SK-N-SH treated with all-trans-retinoic acid at 6 μM for 48 hours (cell line): ENCODE measurements around the gene PRRG4.

Source experiments
- ATAC-seq: fragments of 200-7000 bp; cut with Tn5 transposase; 3 replicates; pipeline ENCODE4 v1.9.1; 2020; ENCODE audit warnings: mild to moderate bottlenecking, moderate library complexity
- ARNTL ChIP-seq: fragments of 450-650 bp; formaldehyde crosslinking; IDR thresholded peaks from 2 replicates; pipeline ENCODE4 v1.5.0; 2020; ENCODE audit warnings: low read depth, mild to moderate bottlenecking, moderate library complexity, borderline replicate concordance
- CSDC2 ChIP-seq: fragments of 250-450 bp; sonication (Bioruptor Pico); IDR thresholded peaks from 2 replicates; pipeline ENCODE4 v1.5.0; 2020; ENCODE audit warnings: mild to moderate bottlenecking, moderate library complexity
- ESRRG ChIP-seq: fragments of 250-450 bp; sonication (Bioruptor Pico); IDR thresholded peaks from 2 replicates; pipeline ENCODE4 v1.6.1; 2021; ENCODE audit warnings: mild to moderate bottlenecking
- GLIS3 ChIP-seq: fragments of 250-450 bp; sonication (Bioruptor Pico); IDR thresholded peaks from 2 replicates; pipeline ENCODE4 v1.5.0; 2020; ENCODE audit warnings: mild to moderate bottlenecking, moderate library complexity
- ISL1 ChIP-seq: fragments of 250-450 bp; sonication (Bioruptor Pico); IDR thresholded peaks from 2 replicates; pipeline ENCODE4 v2.1.2; 2022; ENCODE audit warnings: mild to moderate bottlenecking, moderate library complexity
- OSR1 ChIP-seq: fragments of 250-450 bp; sonication (Bioruptor Pico); IDR thresholded peaks from 2 replicates; pipeline ENCODE4 v1.8.0; 2022; ENCODE audit warnings: moderate library complexity, mild to moderate bottlenecking, inconsistent platforms
- PPARA ChIP-seq: fragments of 250-450 bp; sonication (Bioruptor Pico); IDR thresholded peaks from 2 replicates; pipeline ENCODE4 v1.5.0; 2020; ENCODE audit warnings: mild to moderate bottlenecking, borderline replicate concordance
- RARB ChIP-seq: fragments of 250-450 bp; sonication (Bioruptor Pico); IDR thresholded peaks from 2 replicates; pipeline ENCODE4 v1.8.0; 2021; ENCODE audit warnings: mild to moderate bottlenecking, moderate library complexity
- SNAI2 ChIP-seq: fragments of 250-450 bp; sonication (Bioruptor Pico); IDR thresholded peaks from 2 replicates; pipeline ENCODE4 v1.5.0; 2020; ENCODE audit warnings: mild to moderate bottlenecking, moderate library complexity
- TCF4 ChIP-seq: fragments of 250-450 bp; sonication (Bioruptor Pico); IDR thresholded peaks from 2 replicates; pipeline ENCODE4 v1.8.0; 2021; ENCODE audit warnings: mild to moderate bottlenecking, moderate library complexity, borderline replicate concordance
- TOX ChIP-seq: fragments of 250-450 bp; sonication (Bioruptor Pico); IDR thresholded peaks from 2 replicates; pipeline ENCODE4 v1.8.0; 2021; ENCODE audit warnings: mild to moderate bottlenecking, moderate library complexity, borderline replicate concordance
- ZC3H10 ChIP-seq: fragments of 250-450 bp; sonication (Bioruptor Pico); IDR thresholded peaks from 2 replicates; pipeline ENCODE4 v1.5.1; 2021; ENCODE audit warnings: mild to moderate bottlenecking, moderate library complexity
- ZFP3 ChIP-seq: fragments of 250-450 bp; sonication (Bioruptor Pico); IDR thresholded peaks from 2 replicates; pipeline ENCODE4 v1.5.0; 2020; ENCODE audit warnings: mild to moderate bottlenecking, moderate library complexity
- ZFP30 ChIP-seq: fragments of 450-650 bp; formaldehyde crosslinking; IDR thresholded peaks from 2 replicates; pipeline ENCODE4 v1.5.0; 2022; ENCODE audit warnings: mild to moderate bottlenecking, moderate library complexity
- ZNF70 ChIP-seq: fragments of 450-650 bp; formaldehyde crosslinking; IDR thresholded peaks from 2 replicates; pipeline ENCODE4 v1.5.0; 2020; ENCODE audit warnings: mild to moderate bottlenecking, moderate library complexity
- ZNF8 ChIP-seq: fragments of 450-650 bp; formaldehyde crosslinking; IDR thresholded peaks from 2 replicates; pipeline ENCODE4 v1.5.0; 2020; ENCODE audit warnings: mild to moderate bottlenecking, moderate library complexity
- TF ChIP-seq, protein P1 (sequence below): fragments of 250-450 bp; sonication (Bioruptor Pico); IDR thresholded peaks from 2 replicates; pipeline ENCODE4 v1.8.0; 2021; ENCODE audit warnings: low read depth, mild to moderate bottlenecking, moderate library complexity, borderline replicate concordance
- TF ChIP-seq, protein P2 (sequence below): fragments of 250-450 bp; sonication (Bioruptor Pico); IDR thresholded peaks from 2 replicates; pipeline ENCODE4 v1.5.1; 2020; ENCODE audit warnings: low read depth, mild to moderate bottlenecking, moderate library complexity
- TF ChIP-seq, protein P3 (sequence below): fragments of 250-450 bp; sonication (Bioruptor Pico); IDR thresholded peaks from 2 replicates; pipeline ENCODE4 v1.5.0; 2020; ENCODE audit warnings: mild to moderate bottlenecking, moderate library complexity

Gene PRRG4

DNA sequence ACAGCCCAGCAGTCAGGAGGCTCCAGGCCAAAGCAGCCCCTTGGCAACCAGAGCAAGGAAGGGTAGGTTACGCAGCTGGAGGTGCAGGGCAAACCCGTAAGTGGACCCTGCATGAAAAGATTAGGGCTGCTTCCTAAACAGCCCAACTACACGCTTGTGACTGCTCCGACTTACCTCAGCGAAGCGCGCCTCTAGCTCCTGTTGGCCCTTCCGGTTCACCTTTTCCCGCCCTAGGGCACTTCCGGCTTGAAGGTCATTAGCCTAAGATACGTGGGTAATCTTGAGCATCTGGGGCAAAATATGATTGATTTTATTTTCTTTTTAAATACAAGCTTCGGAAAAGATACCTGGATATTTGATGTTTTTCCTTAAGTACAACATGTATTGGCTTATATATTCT is 35.3 kb upstream of the PRRG4 start, which contains the start of gene CCDC73:
TSS of gene CCDC73 (minus strand) at position 224 of the 400 bp plus-strand sequence. CDS start 34,419 bp downstream, outside the sequence.
- no peak for TF ChIP-seq ZFP30 (CRISPR knock-in tag)
- no peak for TF ChIP-seq ARNTL
- TF ChIP-seq ISL1 (CRISPR knock-in tag): no peak
- TF ChIP-seq TCF4 (CRISPR knock-in tag): no peak
- TF ChIP-seq OSR1 (CRISPR knock-in tag): no peak
- TF ChIP-seq ZFP3 (CRISPR knock-in tag): no peak
- TF ChIP-seq TOX (CRISPR knock-in tag): no peak
- no peak for TF ChIP-seq SNAI2
- TF ChIP-seq ZNF8 (CRISPR knock-in tag): no peak
- TF ChIP-seq, protein P1, sequence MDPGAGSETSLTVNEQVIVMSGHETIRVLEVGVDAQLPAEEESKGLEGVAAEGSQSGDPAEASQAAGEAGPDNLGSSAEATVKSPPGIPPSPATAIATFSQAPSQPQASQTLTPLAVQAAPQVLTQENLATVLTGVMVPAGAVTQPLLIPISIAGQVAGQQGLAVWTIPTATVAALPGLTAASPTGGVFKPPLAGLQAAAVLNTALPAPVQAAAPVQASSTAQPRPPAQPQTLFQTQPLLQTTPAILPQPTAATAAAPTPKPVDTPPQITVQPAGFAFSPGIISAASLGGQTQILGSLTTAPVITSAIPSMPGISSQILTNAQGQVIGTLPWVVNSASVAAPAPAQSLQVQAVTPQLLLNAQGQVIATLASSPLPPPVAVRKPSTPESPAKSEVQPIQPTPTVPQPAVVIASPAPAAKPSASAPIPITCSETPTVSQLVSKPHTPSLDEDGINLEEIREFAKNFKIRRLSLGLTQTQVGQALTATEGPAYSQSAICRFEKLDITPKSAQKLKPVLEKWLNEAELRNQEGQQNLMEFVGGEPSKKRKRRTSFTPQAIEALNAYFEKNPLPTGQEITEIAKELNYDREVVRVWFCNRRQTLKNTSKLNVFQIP (CRISPR knock-in tag): no peak
- TF ChIP-seq, protein P2, sequence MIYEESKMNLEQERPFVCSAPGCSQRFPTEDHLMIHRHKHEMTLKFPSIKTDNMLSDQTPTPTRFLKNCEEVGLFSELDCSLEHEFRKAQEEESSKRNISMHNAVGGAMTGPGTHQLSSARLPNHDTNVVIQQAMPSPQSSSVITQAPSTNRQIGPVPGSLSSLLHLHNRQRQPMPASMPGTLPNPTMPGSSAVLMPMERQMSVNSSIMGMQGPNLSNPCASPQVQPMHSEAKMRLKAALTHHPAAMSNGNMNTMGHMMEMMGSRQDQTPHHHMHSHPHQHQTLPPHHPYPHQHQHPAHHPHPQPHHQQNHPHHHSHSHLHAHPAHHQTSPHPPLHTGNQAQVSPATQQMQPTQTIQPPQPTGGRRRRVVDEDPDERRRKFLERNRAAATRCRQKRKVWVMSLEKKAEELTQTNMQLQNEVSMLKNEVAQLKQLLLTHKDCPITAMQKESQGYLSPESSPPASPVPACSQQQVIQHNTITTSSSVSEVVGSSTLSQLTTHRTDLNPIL (CRISPR knock-in tag): no peak
- ATAC-seq: no peak

DNA sequence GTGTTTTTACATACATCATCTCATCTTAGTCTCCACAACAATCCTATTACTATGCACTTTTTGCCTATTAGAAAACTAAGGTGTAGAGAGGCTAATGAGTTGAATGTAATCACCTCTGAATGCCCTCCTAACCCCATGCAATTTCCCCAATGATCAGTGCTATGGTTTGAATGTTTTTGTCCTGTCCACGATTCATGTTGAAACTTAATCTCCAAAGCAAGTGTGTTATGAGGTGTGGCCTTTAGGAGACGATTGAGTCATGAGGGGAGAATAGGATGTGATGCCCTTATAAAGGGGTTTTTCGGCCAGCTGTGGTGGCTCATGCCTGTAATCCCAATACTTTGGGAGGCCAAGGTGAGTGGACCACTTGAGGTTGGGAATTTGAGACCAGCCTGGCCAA is 33.3 kb upstream of the PRRG4 start:
- no peak for ATAC-seq
- TF ChIP-seq PPARA (CRISPR knock-in tag) (no peak), ZNF70 (CRISPR knock-in tag) (no peak), ZFP30 (CRISPR knock-in tag) (no peak), TCF4 (CRISPR knock-in tag) (no peak), GLIS3 (CRISPR knock-in tag) (no peak), ZNF8 (CRISPR knock-in tag) (no peak), ESRRG (CRISPR knock-in tag) (no peak), ZFP3 (CRISPR knock-in tag) (no peak), ARNTL (no peak), TOX (CRISPR knock-in tag) (no peak), OSR1 (CRISPR knock-in tag) (no peak), RARB (no peak), SNAI2 (no peak), ZC3H10 (CRISPR knock-in tag) (no peak)
- TF ChIP-seq, protein P1 (CRISPR knock-in tag): no peak
- TF ChIP-seq, protein P3, sequence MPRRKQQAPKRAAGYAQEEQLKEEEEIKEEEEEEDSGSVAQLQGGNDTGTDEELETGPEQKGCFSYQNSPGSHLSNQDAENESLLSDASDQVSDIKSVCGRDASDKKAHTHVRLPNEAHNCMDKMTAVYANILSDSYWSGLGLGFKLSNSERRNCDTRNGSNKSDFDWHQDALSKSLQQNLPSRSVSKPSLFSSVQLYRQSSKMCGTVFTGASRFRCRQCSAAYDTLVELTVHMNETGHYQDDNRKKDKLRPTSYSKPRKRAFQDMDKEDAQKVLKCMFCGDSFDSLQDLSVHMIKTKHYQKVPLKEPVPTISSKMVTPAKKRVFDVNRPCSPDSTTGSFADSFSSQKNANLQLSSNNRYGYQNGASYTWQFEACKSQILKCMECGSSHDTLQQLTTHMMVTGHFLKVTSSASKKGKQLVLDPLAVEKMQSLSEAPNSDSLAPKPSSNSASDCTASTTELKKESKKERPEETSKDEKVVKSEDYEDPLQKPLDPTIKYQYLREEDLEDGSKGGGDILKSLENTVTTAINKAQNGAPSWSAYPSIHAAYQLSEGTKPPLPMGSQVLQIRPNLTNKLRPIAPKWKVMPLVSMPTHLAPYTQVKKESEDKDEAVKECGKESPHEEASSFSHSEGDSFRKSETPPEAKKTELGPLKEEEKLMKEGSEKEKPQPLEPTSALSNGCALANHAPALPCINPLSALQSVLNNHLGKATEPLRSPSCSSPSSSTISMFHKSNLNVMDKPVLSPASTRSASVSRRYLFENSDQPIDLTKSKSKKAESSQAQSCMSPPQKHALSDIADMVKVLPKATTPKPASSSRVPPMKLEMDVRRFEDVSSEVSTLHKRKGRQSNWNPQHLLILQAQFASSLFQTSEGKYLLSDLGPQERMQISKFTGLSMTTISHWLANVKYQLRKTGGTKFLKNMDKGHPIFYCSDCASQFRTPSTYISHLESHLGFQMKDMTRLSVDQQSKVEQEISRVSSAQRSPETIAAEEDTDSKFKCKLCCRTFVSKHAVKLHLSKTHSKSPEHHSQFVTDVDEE (CRISPR knock-in tag): no peak
- TF ChIP-seq, protein P2 (CRISPR knock-in tag): no peak

DNA sequence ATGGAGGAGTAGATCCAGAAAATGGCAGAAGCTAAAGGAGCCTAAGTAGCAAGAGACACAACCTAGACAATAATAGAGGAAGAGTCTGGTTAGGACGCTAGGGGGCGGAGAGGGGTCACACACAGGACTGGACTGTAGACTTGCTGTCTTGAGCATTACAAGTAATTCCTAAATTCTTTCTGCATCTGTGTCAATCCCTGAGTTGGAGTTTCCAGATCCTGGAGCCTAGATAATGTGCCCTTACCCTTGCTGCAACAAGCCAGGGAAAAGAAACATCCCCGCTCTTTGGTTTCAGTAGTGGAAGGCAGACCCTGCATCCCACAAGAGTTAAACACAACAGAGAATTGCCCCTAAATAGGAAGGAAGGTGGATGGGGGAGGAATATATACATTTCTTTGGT is 20.4 kb upstream of the PRRG4 start:
- peak; percentile 100 for ATAC-seq
- TF ChIP-seq, protein P2 (CRISPR knock-in tag): no peak
- TF ChIP-seq CSDC2 (CRISPR knock-in tag) (no peak), ARNTL (no peak), ZC3H10 (CRISPR knock-in tag) (no peak), GLIS3 (CRISPR knock-in tag) (no peak), ESRRG (CRISPR knock-in tag) (no peak), RARB (no peak)
- TF ChIP-seq, protein P1 (CRISPR knock-in tag): no peak
- TF ChIP-seq, protein P3 (CRISPR knock-in tag): no peak
